ENCODE measurements around the gene RABGAP1L.

DNA sequence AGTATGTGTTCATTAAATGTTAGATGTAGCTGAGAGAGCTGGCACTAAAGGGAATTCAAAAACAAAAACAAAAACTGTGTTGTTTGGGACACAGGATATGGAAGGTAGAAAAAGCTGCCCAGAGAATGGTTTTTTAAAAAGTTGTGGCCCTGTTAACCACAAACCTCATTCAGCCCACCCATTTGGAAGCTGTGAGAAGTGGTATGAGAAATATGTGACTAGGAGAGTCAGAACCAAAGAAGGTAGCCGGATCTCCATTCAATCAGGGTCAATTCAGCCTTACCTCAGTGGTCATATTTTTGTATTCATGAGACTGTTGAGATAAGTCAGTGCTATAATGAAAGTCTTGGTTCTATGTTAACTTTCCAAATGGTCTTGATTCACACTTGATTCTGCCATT lies 810.7 kb downstream of the RABGAP1L start:
- TF ChIP-seq, protein P1, sequence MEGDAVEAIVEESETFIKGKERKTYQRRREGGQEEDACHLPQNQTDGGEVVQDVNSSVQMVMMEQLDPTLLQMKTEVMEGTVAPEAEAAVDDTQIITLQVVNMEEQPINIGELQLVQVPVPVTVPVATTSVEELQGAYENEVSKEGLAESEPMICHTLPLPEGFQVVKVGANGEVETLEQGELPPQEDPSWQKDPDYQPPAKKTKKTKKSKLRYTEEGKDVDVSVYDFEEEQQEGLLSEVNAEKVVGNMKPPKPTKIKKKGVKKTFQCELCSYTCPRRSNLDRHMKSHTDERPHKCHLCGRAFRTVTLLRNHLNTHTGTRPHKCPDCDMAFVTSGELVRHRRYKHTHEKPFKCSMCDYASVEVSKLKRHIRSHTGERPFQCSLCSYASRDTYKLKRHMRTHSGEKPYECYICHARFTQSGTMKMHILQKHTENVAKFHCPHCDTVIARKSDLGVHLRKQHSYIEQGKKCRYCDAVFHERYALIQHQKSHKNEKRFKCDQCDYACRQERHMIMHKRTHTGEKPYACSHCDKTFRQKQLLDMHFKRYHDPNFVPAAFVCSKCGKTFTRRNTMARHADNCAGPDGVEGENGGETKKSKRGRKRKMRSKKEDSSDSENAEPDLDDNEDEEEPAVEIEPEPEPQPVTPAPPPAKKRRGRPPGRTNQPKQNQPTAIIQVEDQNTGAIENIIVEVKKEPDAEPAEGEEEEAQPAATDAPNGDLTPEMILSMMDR (optimal IDR thresholded peaks at IDR 0.05 in 1 of 3, IDR thresholded peaks at IDR 0.05 in 1 of 3, conservative IDR thresholded peaks at IDR 0.05 in 1 of 3; ENCODE audit: extremely low read depth in 1 of 3, insufficient read depth in 2 of 3, low read length in 3 of 3): no peak
- no peak for TF ChIP-seq EZH2 (IDR thresholded peaks at IDR 0.05; ENCODE audit: low read length)

All from keratinocyte (primary cell).